Stimulated activated CD8-positive, alpha-beta memory T cell treated with anti-CD3 and anti-CD28 coated beads, Interleukin-4, amount 100 ng/mL, for 24 hours (primary cell): ENCODE measurements around the gene ELMO3.
A peak's percentile ranks its signal among the peaks of the same experiment; 100 is the strongest.

Experiments
- DNase-seq: peaks from one replicate; pipeline ENCODE4 v3.0.0-alpha.2; 2020; ENCODE audit warnings: low read depth

ELMO3 gene

GRCh38 chr16:67182288-67182687, 16.6 kb upstream of the ELMO3 start:
- DNase-seq = no peak

DNA sequence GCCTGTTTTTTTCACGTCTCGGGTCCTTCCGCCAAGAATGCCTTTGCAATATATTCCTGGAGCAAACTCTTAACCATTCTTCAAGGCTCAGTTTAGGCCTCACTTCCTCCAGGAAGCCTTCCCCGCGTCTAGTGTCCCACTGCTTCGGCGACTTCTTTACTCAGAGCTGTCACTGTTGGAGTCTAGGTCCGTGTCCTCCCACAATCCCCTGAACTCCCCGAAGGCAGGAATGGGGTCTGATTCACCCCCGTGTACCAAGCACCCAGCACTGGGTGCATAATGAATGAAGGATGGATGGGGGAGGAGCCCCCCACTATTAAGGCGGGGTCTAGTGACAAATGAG, 15.7 kb upstream of the ELMO3 start:
- no peak for DNase-seq

GRCh38 chr16:67183627-67184452, 15.1 kb upstream of the ELMO3 start, which contains the start of gene MATCAP1:
TSS of gene MATCAP1 (minus strand) at chr16:67183963. CDS start at chr16:67180610, 3,353 bp downstream.
- peak; percentile 86 for DNase-seq

DNA sequence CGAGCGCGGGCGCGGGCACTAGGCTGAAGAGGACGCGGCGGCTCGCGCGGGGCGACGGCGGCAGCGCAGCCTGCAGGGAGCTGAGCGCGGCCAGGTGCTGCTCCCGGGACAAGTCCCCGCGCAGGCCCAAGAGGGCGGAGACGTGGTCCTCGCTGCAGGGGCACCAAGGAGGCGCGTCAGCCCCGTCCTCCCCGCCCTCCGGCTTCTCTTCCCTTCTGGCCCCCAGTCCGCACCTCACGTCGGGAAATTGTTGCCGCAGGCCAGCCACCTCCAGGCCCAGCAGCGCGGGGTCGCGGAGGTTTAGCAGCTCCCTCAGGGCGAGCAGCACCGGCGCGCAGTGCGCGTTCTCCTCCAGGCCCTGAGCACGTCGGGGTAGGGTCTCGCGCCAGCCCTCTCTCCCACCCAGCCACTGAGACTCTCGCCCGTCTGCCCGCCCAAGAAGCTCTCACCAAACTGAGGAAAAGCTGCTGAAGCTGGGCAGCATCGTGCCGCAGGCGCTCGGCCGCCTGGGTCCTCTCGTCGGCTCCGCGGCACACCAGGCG, 14.4 kb upstream of the ELMO3 start:
- DNase-seq = no peak

- DNase-seq = peak; percentile 81
Measured at GRCh38 chr16:67184995-67185650, 13.8 kb upstream of the ELMO3 start.

DNA sequence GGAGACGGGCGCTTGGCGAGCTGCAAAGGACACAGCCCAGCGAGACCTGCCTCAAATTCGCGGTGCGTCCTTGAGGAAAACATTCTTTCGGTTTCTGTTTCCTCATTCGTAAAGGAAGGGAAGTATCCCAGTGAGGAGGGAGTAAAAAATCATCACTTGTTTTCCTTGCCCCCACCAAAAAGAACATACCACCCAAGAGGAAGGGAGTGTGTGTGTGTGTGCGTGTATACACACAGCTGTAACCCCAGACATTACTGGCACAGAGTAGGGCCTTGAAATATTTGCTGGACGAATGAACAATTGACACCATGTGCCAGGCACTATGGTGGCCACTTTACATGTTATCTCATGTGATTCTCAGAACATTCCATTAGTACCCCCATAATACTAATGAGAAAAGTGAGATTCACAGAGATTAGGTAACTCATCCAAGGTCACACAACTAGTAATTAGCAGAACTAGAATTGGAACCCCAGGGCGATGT, 13.2 kb upstream of the ELMO3 start:
- DNase-seq = no peak

DNA sequence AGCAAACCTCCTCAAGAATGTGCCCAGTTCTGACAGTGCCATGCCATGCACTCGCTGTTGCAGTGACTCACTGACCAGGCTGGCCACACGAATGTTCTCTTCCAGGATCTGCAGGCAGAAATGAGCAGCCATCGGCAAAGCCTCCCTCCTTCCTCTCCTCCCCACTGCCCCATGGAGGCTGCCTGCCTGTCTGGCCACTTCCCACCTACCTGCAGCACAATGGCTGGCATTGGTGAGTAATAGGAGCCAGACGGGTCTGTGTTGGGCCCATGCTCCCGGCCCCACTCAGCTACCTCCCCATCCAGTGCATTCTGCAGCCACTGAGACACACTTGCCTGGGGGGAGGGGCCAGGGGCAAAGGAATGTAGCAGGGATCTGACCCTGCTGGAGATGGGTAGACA, 12.4 kb upstream of the ELMO3 start:
- DNase-seq = no peak

GRCh38 chr16:67187175-67187890, 11.6 kb upstream of the ELMO3 start:
- DNase-seq = no peak

- no peak for DNase-seq
Measured at GRCh38 chr16:67188323-67188722, 10.6 kb upstream of the ELMO3 start.

DNA sequence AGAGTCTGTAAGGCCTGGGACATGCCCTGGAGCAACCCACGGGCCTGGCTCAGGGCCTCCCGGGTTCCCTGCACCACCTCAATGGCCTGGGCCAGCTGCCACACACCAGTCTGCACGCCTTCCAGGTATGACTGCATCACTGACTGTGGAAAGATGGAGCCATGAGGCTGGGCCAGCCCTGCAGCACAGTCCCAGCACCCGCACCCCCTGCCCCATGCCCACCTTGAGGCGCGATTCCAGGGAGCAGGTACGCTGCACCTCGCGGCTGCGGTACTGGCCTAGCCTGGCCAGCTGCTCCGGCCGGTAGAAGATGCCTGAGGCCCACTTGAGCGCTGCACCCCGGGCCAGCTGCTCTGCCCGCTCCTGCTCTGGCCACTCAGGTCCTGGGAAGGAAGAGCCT, 10.1 kb upstream of the ELMO3 start:
- no peak for DNase-seq

- DNase-seq = no peak
Measured at GRCh38 chr16:67190041-67190440, 8.9 kb upstream of the ELMO3 start, which contains the start of gene EXOC3L1. TSS of gene EXOC3L1 (minus strand) at chr16:67190136. CDS start at chr16:67189676, 460 bp downstream.

- DNase-seq = no peak
Measured at GRCh38 chr16:67190448-67191399, 8.2 kb upstream of the ELMO3 start.

- DNase-seq = no peak
Measured at GRCh38 chr16:67191411-67191994, 7.4 kb upstream of the ELMO3 start.

DNA sequence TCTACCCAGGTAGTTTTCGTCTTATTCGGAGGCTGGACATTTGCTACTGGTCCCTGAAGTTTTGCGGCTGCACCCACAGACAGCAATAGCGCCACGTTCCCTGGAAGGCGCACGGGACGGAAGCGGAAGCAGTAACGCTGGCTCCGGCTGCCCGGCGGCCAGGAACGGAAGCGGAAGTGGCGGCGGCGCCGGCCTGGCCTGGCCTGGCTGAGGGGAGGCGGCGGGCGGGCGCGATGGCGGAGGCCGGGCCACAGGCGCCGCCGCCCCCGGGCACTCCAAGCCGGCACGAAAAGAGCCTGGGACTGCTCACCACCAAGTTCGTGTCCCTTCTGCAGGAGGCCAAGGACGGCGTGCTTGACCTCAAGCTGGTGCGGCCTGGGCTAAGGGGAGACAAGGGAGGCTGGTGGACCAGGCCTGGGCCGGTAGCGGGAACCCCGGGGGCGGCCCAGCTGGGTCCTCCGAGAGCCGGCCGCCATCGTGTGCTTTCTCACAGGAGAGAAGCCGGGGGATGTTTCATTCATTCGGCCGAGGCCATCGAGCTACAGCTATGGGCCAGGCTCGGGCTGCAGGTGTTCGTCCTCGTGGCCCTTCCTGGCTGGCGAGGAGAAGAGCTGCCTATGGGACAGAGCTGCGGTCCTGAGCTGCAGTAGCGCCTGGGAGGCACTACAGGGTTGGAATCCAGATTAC, 6.8 kb upstream of the ELMO3 start, which contains the start of gene E2F4:
TSS of gene E2F4 (plus strand) at position 161 of the 687 bp plus-strand sequence. CDS start at position 234, 73 bp downstream.
- peak; percentile 83 for DNase-seq

- no peak for DNase-seq
Measured at GRCh38 chr16:67192781-67193361, 6.1 kb upstream of the ELMO3 start.

GRCh38 chr16:67193536-67193935, 5.4 kb upstream of the ELMO3 start:
- DNase-seq = no peak

GRCh38 chr16:67194260-67194659, 4.7 kb upstream of the ELMO3 start:
- no peak for DNase-seq

- no peak for DNase-seq
Measured at GRCh38 chr16:67195676-67196075, 3.3 kb upstream of the ELMO3 start.

GRCh38 chr16:67196881-67197280, 2.0 kb upstream of the ELMO3 start:
- DNase-seq = no peak

DNA sequence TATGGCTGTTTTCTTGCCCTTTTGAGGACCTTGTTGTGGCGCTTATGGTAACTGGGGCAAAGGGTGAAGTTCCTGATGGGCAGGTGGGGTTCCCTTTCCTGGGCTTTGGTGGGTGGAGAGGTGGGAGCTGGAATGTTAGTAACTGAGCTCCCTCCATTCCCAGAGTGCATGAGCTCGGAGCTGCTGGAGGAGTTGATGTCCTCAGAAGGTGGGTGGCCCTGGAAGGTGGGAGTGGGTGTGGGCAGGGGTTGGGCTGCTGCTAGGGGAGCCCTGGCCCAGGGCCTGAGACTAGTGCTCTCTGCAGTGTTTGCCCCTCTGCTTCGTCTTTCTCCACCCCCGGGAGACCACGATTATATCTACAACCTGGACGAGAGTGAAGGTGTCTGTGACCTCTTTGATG, 1.2 kb upstream of the ELMO3 start:
- DNase-seq = no peak
